ENCODE data around the gene MLX.
"Not testable (repeated sequence)": the region's sequence is repeated elsewhere in the genome, so short reads cannot be mapped to it uniquely, and the experiment has no call there.

MLX gene

DNA sequence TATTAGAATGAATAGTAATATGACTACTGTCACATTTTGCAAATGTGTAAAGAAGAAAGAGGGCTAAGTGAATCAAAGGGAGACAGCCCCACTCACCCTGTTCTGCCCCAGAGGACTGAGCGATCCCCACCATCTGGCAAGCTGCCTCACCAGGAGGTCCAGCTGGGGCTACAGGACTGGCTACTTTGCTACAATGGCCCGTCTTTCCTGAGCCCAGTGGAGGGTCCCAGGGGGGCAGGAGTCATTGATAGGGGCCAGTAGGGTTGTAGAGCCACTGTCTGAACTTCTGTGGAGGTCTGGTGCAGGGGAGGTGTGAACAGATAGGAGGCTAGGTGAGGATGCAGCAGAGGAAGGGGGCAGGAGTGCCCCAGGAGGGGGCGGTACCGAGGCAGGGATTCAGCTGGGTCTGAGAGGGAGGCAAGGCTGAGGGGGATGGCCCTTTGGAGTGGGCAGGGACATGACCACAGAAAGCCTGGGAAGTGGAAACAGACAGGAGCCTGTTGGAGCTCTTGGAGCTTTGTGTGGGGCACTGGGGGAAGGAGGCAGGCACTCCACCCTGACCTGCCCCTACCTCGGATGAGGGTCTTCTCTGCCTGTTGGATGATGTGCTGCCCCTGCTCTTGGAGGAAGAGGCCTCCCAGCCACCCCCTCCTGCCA, 10.8 kb upstream of the MLX start:
- not testable (repeated sequence) for DNase-seq

DNA sequence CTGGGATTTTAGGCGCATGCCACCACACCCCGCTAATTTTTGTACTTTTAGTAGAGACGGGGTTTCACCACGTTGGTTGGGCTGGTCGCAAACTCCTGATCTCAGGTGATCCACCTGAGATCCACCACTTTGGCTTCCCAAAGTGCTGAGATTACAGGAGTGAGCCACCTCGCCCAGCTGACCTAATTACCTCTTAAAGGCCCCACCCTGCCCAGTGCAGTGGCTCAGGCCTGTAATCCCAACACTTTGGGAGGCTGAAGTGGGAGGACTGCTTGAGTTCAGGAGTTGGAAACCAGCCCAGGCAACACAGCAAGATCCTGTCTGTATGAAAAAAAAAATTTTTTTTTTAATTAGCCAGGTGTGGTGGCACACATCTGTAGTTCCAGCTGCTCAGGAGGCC, 7.8 kb upstream of the MLX start:
- no peak for DNase-seq

DNA sequence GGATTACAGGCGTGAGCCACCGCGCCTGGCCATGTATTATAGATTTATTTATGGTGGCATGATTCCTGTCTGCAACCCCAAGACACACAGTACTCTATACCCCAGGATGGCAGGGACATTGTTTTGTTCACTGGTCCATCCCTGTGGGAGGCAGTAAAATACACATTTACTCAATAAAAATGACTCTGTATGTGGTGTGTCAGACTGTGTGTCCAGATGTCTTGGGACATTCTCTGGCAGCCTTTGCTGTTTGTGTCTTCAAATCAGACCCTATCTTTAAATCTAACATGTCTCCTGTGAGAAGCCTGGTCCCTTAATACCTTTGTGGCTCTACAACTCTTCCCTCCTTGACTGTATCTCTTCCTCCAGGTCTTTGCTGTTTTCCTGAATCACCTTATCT, 6.7 kb upstream of the MLX start:
- DNase-seq = no peak

DNA sequence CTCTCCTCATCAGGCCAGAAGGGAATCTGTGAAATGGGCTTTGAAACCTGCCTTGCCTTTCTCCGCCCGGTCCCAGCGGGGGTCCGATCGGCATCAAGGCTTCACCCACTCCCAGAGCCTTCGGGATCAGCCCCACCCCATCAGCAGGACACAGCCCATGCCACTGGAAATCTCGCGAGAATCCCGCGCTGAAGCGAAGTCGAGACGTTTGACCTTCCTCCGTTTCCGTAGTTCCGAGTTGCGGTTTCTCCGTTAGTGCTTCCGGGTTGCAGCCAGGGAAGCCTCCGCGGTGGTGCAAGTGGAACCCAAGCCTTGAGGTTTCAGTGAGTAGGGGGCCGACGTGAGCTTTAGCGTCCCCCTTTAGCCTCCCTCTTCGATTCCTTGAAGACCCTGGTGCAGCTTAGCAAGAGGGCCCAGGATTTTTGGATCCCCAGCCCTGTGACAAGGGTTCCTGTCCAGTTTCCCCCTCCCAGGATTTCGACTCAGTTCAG, 5.0 kb upstream of the MLX start, which contains the start of gene COASY:
TSS of gene COASY (plus strand) at position 252 of the 491 bp plus-strand sequence. CDS start 475 bp downstream, outside the sequence.
- peak; percentile 46 to 76 for DNase-seq

DNA sequence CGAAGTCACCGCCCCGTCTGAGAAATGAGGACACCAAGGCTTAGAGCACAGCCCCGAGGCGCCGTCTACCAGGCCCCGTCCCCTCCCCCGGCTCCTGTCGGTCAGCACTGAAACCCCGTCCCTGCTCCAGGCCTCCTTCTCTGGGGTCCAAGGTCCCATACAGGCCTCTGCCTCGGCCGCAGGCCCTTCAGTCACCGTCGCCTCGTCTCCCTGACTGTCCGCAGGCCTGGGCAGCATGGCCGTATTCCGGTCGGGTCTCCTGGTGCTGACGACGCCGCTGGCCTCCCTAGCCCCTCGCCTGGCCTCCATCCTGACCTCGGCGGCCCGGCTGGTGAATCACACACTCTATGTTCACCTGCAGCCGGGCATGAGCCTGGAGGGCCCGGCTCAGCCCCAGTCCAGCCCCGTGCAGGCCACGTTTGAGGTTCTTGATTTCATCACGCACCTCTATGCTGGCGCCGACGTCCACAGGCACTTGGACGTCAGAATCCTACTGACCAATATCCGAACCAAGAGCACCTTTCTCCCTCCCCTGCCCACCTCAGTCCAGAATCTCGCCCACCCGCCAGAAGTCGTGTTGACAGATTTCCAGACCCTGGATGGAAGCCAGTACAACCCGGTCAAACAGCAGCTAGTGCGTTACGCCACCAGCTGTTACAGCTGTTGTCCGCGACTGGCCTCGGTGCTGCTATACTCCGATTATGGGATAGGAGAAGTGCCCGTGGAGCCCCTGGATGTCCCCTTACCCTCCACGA, 4.3 kb upstream of the MLX start:
- no peak for DNase-seq

DNA sequence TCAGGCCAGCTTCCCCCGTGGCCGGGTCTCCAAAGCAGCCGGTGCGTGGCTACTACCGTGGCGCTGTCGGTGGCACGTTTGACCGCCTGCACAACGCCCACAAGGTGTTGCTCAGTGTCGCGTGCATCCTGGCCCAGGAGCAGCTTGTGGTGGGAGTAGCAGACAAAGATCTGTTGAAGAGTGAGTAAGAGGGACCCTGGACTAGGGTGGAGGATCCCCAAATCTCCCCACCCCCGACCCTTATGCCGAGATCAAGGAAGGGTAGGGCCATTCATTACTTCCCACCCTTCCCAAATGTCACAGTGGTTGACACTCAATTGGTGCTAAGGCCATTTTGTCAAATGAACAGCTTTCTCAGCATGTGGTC, 3.8 kb upstream of the MLX start:
- DNase-seq = no peak

DNA sequence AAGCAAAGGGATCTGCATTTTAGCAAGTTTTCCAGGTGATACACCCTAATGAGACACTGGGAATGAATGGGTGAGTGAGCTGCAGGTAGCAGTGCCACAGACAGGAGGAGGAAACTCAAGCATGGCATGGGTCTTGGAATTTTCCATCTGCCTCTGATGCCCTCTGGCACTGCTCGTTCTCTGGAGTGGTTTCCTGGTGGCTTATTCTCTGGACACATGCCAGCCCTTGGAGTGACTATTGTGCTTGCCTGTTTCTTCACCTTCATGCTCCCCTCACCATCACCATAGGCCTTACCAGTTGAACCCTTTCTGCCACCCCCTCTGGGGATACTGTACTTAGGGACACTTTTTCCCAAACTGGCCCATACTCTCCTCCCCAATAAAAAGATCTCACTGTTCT, 3.4 kb upstream of the MLX start:
- DNase-seq = no peak

DNA sequence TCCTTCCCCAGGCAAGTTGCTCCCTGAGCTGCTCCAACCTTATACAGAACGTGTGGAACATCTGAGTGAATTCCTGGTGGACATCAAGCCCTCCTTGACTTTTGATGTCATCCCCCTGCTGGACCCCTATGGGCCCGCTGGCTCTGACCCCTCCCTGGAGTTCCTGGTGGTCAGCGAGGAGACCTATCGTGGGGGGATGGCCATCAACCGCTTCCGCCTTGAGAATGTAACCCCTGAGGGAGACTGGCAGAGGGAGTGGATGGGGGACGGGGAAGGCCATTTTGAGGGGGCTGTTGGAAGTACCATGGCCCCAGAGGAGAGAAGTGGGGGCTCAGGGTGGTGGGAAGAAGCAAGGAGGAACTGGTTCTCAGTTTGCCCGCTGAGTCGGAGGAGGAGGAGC, 3.0 kb upstream of the MLX start:
- DNase-seq = no peak

DNA sequence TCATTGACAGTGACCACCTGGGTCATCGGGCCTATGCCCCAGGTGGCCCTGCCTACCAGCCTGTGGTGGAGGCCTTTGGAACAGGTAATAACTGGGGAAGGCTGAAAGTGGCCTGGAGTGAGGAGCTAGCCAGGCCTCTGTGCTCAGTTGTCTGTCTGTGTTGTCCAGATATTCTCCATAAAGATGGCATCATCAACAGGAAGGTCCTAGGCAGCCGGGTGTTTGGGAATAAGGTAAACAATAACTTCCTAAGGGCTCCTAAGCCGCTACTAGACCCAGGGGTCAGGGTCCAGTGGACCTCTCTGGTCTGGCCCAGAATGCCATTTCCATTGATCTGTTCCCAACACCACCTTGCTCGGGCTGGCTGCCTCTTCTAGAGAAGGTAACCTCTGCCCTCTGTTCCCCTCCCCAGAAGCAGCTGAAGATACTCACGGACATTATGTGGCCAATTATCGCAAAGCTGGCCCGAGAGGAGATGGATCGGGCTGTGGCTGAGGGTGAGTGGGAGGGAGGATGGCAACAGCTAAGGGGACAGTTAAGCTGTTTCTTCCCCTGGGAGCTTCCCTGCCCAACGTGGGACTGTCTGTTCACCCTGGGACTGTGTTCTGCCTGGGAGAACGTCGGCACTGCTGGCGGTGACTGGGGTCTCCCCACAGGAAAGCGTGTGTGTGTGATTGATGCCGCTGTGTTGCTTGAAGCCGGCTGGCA, 1.9 kb upstream of the MLX start:
- no peak for DNase-seq

DNA sequence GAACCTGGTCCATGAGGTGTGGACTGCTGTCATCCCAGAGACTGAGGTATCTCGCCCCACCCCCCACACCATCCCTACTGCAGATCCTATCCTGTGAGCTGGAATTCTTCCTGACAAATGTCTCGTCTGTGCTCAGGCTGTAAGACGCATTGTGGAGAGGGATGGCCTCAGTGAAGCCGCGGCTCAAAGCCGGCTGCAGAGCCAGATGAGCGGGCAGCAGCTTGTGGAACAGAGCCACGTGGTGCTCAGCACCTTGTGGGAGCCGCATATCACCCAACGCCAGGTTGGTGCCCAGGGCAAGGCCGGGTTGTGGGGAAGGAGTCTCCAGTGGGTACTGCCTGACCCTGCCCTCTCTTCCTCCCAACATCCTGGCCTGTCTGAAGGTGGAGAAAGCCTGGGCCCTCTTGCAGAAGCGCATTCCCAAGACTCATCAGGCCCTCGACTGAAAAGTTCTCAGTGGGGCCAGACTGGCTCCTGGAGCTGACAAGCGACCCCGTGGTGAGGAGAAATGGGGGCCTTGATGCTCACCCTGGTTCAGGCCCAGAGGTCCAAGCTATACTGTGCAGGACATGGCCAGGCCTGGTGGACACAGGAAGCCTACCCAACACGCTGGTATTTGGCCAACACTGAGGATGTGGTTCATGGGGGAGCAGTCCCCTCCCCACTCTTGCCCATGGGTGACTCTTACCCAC, 1.2 kb upstream of the MLX start:
- DNase-seq = no peak

DNA sequence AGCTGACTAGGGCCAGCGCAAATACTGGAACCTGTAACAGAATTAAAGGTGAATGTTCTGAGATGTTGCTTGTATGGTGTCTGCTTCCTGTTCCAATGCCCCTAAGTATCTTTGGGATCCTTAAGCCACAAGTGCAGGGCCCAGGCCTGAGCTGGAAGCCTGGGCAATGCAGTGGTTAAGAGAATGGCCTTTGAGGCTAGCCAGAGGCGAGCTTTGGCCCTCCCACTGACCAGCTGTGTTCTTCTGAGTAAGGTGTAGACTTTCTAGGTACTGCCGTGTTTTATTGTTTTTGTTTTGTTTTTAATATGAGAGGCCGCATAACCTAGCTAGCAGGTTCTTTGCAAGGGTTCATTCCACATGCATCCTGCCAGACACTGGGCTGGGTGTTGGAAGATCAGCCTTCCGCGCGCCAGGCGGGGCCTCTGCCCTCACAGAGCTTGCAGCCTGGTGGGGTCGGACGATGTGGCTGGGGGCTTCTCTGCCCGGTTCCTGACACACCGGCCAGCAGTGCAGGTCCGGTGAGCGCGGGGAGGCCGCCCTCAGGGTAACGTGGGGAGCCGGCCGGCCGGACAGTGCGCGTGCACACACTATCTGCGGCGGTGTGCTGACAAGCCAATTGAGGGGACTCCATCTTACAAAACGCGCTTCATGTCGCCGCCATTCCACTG, 551 bp upstream of the MLX start:
- no peak for DNase-seq

DNA sequence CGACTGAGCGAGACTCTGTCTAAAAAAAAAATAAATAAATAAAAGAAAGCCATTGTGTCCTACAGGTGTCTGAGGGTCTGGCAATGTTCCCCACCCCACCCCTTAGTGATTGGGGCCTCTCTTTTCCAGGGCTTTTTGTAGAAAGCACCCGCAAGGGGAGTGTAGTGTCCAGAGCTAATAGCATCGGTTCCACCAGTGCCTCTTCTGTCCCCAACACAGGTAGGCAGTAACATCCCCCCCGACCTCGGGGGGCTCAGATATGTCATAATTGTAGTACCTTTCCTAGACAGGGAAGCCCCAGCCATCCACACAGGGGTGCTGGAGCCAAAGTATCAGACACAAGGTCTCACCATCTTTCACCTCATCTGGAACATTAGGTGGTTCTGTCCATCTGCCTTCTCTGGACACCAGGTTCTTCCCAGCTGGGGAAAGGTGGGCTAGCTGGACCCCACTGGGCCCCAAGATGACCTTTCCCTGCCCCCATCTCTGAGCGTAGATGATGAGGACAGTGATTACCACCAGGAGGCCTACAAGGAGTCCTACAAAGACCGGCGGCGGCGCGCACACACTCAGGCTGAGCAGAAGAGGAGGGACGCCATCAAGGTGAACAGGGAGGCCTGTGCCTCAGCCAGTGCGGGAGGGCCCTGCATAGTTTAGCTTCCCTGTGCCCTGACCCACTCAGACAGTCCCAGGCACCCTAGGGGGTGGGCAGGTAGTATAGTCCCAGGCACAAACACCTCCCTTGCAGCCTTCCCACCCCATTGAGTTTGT, 1.6 kb downstream of the MLX start:
- no peak for DNase-seq

DNA sequence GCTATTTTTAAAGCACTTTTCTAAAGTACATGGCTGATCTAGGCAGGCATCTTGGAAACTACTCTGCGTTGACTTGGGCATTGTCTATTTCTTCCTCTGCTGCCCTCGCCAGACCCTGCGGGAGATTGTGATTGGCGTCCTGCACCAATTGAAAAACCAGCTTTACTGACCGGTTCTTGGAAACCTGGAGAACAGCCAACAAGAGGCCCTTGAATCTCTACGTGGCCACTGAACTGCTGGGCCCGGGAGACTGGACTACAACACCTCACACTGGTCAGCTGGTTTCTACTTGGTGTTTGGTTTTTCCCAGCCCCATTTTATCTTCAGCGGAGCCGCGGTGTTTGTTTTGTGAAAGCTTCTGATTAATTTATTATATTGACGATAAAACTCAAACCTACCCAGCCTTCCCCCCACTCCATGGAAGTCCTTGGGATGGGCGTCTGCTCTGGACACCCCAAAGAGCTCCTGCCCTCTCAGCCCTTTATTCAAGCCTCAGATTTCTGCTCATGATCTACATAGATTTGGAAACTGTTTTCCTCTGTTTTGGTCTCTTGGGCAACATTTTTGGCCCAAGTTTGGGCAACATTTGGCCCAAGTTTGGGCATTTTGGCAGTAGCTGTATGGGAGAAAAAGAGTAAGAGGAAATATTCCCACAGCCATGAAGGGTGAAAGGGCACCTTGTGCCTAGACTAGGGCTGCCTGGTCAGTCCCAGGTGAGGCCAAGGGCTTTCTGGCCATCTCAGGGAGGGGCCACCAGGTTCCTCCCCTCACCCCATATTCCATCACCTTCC, 4.7 kb downstream of the MLX start:
- DNase-seq = no peak

DNA sequence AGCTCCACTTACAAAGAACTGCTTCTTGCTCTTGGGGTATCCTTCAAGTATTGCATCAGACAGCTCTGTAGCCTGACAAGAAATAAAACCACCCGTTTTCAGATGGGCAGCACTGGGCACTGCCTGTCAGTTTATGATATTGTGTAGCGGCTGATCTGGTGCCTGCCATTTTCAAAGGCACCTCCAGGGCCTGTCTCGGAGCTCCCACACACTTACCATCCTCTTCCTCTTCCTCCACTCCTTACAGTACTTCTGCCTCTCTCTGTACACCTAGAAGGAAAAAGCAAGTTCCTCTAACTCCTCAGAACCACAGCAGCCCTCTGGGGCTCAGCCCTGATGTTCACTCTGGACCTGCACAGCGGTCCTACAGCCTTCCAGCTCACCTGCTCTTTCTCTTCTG, 6.2 kb downstream of the MLX start:
- DNase-seq = no peak

DNA sequence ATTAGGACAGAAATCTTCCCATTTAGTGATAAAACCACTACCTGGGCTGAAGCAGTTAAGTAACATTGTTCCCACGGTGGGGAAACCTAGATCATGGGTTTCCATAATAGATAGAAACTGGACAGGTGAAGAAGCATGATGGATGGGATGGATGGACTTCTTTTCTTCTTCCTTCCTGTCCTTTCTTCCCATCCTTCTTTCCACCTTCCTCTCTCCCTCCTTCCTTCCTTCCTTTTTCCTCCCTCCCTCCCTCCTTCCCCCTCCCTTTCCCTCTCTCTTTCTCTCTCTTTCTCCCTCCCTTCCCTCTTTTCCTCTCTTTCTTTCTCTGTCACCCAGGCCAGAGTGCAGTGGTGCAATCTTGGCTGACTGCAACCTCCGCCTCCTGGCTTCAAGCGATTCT, 7.6 kb downstream of the MLX start:
- no peak for DNase-seq

DNA sequence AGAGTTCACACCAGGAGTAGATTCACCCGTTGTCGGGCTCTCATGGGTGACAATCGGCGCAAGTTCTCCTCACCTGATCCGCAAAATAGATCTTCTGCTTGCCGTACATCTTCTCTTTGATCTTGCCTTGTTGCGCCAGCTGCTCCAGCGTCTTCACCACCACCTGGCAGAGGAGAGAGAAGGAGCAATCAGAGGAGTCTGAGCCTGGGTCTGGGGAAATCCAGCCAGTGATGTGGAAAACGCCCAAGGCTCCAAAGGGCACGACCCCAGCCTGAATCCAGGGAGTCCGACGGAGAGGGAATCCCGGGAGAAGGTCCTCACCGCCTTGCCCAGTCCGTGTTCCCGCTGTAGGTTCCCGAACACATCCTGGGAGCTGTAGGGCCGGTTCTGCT, 10.2 kb downstream of the MLX start:
- no peak for DNase-seq

DNA sequence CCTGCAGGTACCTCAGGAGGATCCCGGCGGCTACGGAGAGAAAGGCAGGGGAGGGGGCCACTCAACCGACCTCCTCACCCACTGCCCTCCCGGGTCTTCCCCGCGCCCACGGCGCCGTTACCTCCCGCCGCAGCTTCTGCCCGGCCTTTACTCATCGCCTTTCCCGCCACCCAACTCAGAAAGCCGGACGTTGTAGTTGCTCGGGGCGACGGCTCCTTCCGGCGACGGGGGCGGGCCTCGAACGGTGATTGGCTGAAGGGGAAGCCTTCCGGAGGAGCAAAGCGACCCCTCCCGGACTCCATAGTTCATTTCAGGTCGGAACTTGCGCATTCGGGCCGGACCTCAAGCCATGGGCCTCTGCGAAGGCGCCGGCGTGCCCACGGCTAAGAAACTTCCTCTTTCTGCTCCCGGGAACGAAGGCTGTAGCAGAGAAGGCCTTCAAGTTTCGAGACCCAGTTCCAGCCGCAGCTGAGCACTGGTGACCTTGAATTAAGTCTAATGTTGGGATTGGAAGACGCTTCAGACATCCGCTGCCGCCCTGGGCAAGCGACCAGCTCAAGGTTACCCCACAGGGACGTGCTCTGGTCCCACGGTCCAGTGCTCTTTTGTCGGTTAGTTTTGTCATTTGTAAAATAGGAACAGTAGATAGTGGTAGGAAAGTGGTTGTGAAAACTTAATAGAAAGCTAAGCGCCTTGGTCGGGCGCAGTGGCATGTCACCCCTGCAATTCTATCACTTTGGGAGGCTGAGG, 10.8 kb downstream of the MLX start, which contains the start of gene PSMC3IP:
TSS of gene PSMC3IP (minus strand) at position 198 of the 750 bp plus-strand sequence. CDS start at position 155, 43 bp downstream.
- peak; percentile 80 to 86 for DNase-seq

DNA sequence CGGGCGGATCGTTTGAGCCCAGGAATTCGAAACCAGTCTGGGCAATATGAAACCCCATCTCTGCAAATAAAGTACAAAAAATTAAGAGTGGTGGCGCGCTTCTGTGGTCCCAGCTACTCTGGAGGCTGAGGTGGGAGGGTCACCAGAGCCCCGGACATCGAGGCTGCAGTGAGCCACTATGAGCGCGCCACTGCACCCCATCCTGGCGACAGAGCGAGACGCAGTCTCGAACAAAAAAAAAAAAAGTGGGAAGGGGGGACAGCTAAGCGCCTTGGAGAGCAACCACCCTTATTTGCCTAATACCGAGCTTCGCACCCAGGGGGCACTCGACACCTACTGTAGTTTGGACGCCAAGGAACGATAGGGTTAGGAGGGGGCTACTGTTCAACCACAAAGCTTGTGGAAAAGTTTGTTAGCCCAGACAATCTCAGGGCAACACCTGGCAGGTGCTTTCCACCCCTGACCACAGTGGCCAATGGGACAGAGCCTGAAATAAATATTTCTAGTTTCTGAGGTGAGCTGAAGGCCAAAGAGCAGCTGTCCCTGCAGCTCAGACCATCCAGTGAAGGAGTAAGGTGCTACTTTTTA, 11.5 kb downstream of the MLX start:
- DNase-seq = no peak

DNA sequence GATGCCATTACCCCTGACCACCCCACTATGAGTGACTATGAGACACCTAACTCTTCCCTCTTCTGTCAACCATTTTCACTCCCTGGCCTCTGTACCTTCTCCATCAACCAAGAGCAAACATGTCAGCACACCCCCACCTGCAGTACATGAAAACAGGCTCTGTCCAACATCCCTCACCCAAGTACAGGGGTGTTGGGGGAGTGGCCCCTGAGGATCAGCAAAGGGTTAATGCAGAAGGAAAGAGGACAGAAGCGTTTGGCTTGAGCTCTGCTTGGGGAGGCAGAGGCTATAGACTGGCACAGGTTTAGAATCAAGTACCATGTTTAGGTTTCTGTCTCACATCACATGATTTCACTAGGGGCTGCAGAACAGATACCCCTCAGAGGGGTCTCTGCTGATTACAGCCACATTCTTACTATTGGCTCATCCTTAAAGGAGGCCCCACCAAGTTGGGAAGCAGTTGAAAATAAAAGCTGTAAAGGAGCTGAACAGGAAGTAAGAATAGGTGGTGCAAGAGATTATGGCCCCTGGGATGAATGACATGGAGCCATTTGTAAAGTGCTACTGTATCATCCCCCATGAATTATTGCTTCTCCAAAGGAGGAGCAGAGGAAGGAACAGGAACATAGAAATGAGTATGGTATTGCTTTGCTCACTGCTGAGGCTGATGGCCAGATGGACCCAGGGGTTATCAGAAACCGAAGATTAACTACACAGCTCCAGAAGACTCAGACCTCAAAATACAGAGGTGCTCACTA, 13.1 kb downstream of the MLX start:
- DNase-seq = no peak
